WERI-Rb-1 (cell line): ENCODE measurements around the gene GNG12.

Source experiments
- DNase-seq: peaks from one replicate; pipeline ENCODE4 v3.0.0-alpha.2; 2020
- H3K27ac ChIP-seq: fragments of 250-450 bp; sonication (Bioruptor Pico); 2 replicates; pipeline ENCODE4 v1.5.1; 2020; ENCODE audit warnings: mild to moderate bottlenecking, moderate library complexity
- H3K27me3 ChIP-seq: fragments of 250-450 bp; sonication (Bioruptor Pico); 2 replicates; pipeline ENCODE4 v1.5.1; 2021; ENCODE audit warnings: mild to moderate bottlenecking, low read depth, moderate library complexity; ENCODE audit not compliant: insufficient read depth, severe bottlenecking
- H3K36me3 ChIP-seq: fragments of 250-450 bp; sonication (Bioruptor Pico); 2 replicates; pipeline ENCODE4 v1.5.1; 2020; ENCODE audit warnings: mild to moderate bottlenecking, moderate library complexity
- H3K4me3 ChIP-seq: 2 replicates; pipeline ENCODE4 v1.5.1; 2011; ENCODE audit warnings: low read depth, mild to moderate bottlenecking, control low read depth, low read length
- H3K9me3 ChIP-seq: fragments of 250-450 bp; sonication (Bioruptor Pico); 2 replicates; pipeline ENCODE4 v1.5.1; 2021; ENCODE audit warnings: mild to moderate bottlenecking, moderate library complexity; ENCODE audit not compliant: severe bottlenecking
- TF ChIP-seq, protein P1 (sequence below): IDR thresholded peaks from 2 replicates; pipeline ENCODE4 v1.5.1; 2011; ENCODE audit warnings: low read depth, mild to moderate bottlenecking, control low read depth, inconsistent platforms, low read length

Gene GNG12

DNA sequence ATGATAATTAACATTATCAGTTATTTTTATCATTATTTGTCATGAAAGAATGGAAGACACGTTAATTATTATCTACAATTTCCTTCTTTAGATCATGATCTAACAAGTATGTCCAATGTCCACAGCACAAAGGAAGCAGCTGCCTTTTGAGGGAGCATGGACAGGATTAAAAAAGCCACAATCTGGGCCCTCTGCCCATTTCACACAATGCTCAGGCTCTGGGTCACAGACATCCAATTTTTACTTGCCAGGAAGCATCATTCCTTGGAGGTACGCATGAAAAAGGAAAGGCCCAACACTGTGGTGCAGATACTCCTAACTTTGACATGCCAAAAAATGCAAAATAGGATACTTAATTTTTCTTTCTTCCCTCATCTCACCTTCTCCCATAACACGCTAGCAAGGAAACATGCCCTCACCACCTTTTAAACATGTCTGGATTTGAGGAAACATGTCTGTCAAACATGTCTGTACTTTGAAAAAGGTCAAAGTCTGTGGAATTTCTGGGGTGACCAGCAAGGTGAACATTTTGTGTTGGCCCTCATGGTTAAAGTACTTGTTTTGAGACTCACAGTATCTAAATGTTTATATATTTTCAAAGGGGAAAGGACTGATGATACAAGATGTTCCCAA is 108.2 kb downstream of the GNG12 start:
- TF ChIP-seq, protein P1, sequence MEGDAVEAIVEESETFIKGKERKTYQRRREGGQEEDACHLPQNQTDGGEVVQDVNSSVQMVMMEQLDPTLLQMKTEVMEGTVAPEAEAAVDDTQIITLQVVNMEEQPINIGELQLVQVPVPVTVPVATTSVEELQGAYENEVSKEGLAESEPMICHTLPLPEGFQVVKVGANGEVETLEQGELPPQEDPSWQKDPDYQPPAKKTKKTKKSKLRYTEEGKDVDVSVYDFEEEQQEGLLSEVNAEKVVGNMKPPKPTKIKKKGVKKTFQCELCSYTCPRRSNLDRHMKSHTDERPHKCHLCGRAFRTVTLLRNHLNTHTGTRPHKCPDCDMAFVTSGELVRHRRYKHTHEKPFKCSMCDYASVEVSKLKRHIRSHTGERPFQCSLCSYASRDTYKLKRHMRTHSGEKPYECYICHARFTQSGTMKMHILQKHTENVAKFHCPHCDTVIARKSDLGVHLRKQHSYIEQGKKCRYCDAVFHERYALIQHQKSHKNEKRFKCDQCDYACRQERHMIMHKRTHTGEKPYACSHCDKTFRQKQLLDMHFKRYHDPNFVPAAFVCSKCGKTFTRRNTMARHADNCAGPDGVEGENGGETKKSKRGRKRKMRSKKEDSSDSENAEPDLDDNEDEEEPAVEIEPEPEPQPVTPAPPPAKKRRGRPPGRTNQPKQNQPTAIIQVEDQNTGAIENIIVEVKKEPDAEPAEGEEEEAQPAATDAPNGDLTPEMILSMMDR = no peak
- peak overlapping the region; percentile 23; the same call in 1 of the 2 replicates for H3K27ac ChIP-seq
- H3K27me3 ChIP-seq = no peaks in the 10 kb centered on the region
- DNase-seq = no peak
- no peaks in the 10 kb centered on the region for H3K9me3 ChIP-seq
- H3K4me3 ChIP-seq = no peak overlapping the region
- H3K36me3 ChIP-seq = no peaks in the 10 kb centered on the region

DNA sequence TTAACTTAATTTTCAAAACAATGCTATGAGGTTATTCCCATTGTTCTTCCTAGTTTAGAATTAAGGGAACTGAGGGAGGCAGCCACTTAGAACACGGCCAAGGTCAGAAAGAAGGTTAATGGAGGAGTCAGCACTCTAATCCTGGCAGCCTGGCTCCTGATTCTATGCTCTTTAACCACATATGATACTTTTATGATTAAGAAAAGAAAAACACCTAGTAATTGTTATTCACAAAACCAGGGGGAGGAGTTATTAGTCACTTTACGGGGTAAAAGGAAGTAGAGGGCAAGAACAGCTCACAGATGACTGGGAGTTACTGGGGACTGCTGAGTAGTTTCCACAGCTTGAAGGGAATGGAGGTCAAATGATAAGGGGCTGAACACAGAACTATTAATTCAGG is 109.6 kb downstream of the GNG12 start:
- Histone ChIP-seq H3K4me3 (no peak overlapping the region), H3K36me3 (no peaks in the 10 kb centered on the region), H3K27ac (peak overlapping the region; percentile 71), H3K9me3 (no peaks in the 10 kb centered on the region), H3K27me3 (no peaks in the 10 kb centered on the region)
- TF ChIP-seq, protein P1 = no peak
- DNase-seq = no peak

DNA sequence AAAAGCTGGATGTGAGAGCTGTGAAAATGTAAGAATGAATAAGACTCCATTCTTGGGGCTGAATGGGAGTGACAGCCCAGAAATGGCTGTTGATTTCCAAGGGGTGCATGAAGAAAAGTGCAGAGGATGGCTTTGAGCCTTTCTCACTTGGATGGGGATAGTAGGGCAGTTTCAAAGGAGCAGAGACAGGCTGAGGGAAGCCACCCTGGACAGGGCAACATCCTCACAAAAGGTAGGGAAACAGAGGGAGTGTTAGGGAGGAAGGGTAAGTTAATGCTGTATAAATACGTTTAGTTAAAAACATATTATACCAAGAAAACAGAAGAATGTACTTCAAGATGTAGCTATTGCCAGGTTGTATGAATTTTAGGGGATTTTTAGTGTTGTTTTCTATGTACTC is 110.1 kb downstream of the GNG12 start:
- no peak for DNase-seq
- Histone ChIP-seq H3K27me3 (no peaks in the 10 kb centered on the region), H3K9me3 (no peaks in the 10 kb centered on the region), H3K27ac (peak overlapping the region; percentile 71), H3K4me3 (no peak overlapping the region), H3K36me3 (no peaks in the 10 kb centered on the region)
- TF ChIP-seq, protein P1 = no peak

DNA sequence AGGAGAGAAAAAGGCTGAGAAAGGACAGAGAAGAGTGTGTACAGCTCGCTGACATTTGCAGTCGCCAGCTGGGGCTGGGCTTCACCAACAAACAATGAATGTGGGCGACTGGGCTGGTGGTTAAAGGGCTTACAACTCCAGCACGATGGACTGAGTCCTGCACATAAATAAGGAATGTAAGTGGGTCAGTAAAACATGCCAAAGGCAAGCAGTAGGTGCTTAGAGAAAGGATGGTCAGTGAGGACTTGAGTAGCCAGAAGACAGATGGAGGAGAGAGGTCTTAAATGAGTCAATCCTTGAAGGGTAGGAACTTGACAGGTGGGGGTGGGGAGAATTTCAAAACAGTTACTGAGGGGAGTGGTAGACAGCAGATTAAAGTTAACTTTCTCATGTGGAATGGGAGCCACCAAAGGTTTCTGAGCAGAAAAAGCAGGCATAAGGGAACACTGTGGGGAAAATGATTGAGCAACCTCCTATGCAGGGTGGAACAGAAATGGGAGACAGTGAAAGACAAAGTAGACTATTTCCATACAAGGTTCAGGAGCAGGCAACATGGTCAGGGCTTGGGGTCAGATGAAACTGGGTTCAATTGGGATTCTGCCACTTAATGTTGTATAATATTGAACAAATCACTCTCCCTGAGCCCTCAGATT is 110.8 kb downstream of the GNG12 start:
- Histone ChIP-seq H3K4me3 (peak overlapping the region; percentile 32), H3K9me3 (no peaks in the 10 kb centered on the region), H3K36me3 (no peaks in the 10 kb centered on the region), H3K27me3 (no peaks in the 10 kb centered on the region), H3K27ac (peak overlapping the region; percentile 71)
- TF ChIP-seq, protein P1 = no peak
- peak; percentile 51 for DNase-seq

DNA sequence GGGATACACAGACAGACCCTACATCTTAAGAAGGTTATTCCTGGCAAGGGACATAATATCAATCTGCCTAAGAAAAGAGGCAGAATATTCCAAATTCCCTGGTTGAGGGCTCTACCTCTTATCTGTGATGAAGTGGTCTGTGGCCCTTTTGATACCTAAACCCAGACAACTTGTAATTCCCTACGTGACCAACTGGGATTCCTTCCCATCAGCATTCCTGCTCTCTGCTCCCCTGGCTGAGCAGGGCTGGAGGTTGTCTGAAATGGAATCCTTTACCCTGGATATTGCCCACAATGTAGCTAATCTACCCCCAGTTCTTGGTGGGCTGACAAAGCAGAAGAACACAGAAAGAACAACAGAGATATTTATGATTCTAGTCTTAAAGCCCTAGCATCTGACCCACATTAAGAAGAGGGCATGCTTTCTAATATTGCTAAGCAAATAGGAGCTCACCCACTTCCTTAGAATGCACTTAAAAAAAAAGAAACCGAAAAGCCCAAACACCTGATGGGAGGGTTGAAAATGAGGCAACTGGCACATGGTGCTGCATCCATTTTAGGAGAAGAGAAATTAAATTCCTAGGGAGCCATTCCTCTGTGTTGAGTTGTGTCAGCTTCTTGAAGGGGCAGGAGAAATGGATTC is 111.5 kb downstream of the GNG12 start:
- DNase-seq = peak; percentile 35
- peak overlapping the region; percentile 71 for H3K27ac ChIP-seq
- peak overlapping the region; percentile 32 for H3K4me3 ChIP-seq
- no peaks in the 10 kb centered on the region for H3K36me3 ChIP-seq
- no peaks in the 10 kb centered on the region for H3K9me3 ChIP-seq
- TF ChIP-seq, protein P1 = no peak
- H3K27me3 ChIP-seq = no peaks in the 10 kb centered on the region
